CD4-positive, CD25-positive, alpha-beta regulatory T cell (primary cell): ENCODE results near the gene KMT5C. TPM values are rescaled to one million over a fixed set of nuclear protein-coding genes. Genes with fewer than 3 reads are reported as not detected.

Source experiments
- polyA plus RNA-seq, 4 donors: library from polyadenylated mRNA; unstranded; fragments of 300-500 nt; fragmentation: Illumina TruSeq; gene quantifications; one replicate each; pipeline ENCODE4 v1.2.3, GENCODE V29; 2021
- total RNA-seq: library from RNA; stranded (reverse); gene quantifications from one replicate; pipeline ENCODE4 v1.2.3, GENCODE V29; 2022

Gene KMT5C
- total and polyA plus RNA-seq, 5 donors from 2014 or later: 0.98 to 69.6 (median 1.2) TPM

Other genes starting within 250 kb of the KMT5C start
- gene PPP1R12C, start 222.2 kb upstream of the KMT5C start, total RNA-seq: 191 TPM
- gene PPP1R12C, start 222.2 kb upstream of the KMT5C start, polyA plus RNA-seq: 1 to 10 TPM; 2.2 to 5.9 (median 3.8) TPM
- gene TNNT1, start 190.7 kb upstream of the KMT5C start, total RNA-seq: not detected
- not detected for gene TNNT1, start 190.7 kb upstream of the KMT5C start, polyA plus RNA-seq
- not detected for gene TNNI3, start 182.1 kb upstream of the KMT5C start, total RNA-seq
- gene TNNI3, start 182.1 kb upstream of the KMT5C start, polyA plus RNA-seq: not detected
- gene DNAAF3, start 173.3 kb upstream of the KMT5C start, total RNA-seq: not detected
- not detected for gene DNAAF3, start 173.3 kb upstream of the KMT5C start, polyA plus RNA-seq
- 1.9 TPM for gene SYT5, start 159.6 kb upstream of the KMT5C start, total RNA-seq
- under 1 TPM in 1 of 4 donors, not detected in 3; 0.06 TPM for gene SYT5, start 159.6 kb upstream of the KMT5C start, polyA plus RNA-seq
- not detected for gene PTPRH, start 130.4 kb upstream of the KMT5C start, total RNA-seq
- not detected for gene PTPRH, start 130.4 kb upstream of the KMT5C start, polyA plus RNA-seq
- 13.3 TPM for gene TMEM86B, start 111.1 kb upstream of the KMT5C start, total RNA-seq
- gene TMEM86B, start 111.1 kb upstream of the KMT5C start, polyA plus RNA-seq: under 1 TPM in 3 of 4 donors, not detected in 1; 0.25 to 0.83 (median 0.49) TPM
- 168 TPM for gene PPP6R1, start 80.9 kb upstream of the KMT5C start, total RNA-seq
- 10 to 100 TPM; 38.9 to 58.2 (median 44.0) TPM for gene PPP6R1, start 80.9 kb upstream of the KMT5C start, polyA plus RNA-seq
- gene HSPBP1, start 59.8 kb upstream of the KMT5C start, total RNA-seq: 15.8 TPM
- 10 to 100 TPM; 30.2 to 37.2 (median 35.1) TPM for gene HSPBP1, start 59.8 kb upstream of the KMT5C start, polyA plus RNA-seq
- gene BRSK1, start 55.9 kb upstream of the KMT5C start, total RNA-seq: 1.5 TPM
- gene BRSK1, start 55.9 kb upstream of the KMT5C start, polyA plus RNA-seq: not detected
- 2.1 TPM for gene TMEM150B, start 14.5 kb upstream of the KMT5C start, total RNA-seq
- gene TMEM150B, start 14.5 kb upstream of the KMT5C start, polyA plus RNA-seq: not detected
- gene COX6B2, start 14.8 kb downstream of the KMT5C start, total RNA-seq: 0.57 TPM
- not detected for gene COX6B2, start 14.8 kb downstream of the KMT5C start, polyA plus RNA-seq
- gene GARIN5B, start 23.4 kb downstream of the KMT5C start, total RNA-seq: not detected
- not detected for gene GARIN5B, start 23.4 kb downstream of the KMT5C start, polyA plus RNA-seq
- not detected for gene IL11, start 30.6 kb downstream of the KMT5C start, total RNA-seq
- not detected for gene IL11, start 30.6 kb downstream of the KMT5C start, polyA plus RNA-seq
- not detected for gene TMEM190, start 37.0 kb downstream of the KMT5C start, total RNA-seq
- not detected for gene TMEM190, start 37.0 kb downstream of the KMT5C start, polyA plus RNA-seq
- 15.9 TPM for gene TMEM238, start 44.4 kb downstream of the KMT5C start, total RNA-seq
- gene TMEM238, start 44.4 kb downstream of the KMT5C start, polyA plus RNA-seq: 1 to 10 TPM in 2 of 4 donors, under 1 TPM in 2; 0.42 to 1.3 (median 0.79) TPM
- 2,934 TPM for gene RPL28, start 46.1 kb downstream of the KMT5C start, total RNA-seq
- gene RPL28, start 46.1 kb downstream of the KMT5C start, polyA plus RNA-seq: 100 to 1,000 TPM; 527 to 727 (median 674) TPM
- 92.9 TPM for gene UBE2S, start 67.9 kb downstream of the KMT5C start, total RNA-seq
- 10 to 100 TPM; 24.9 to 38.8 (median 33.2) TPM for gene UBE2S, start 67.9 kb downstream of the KMT5C start, polyA plus RNA-seq
- not detected for gene SHISA7, start 103.4 kb downstream of the KMT5C start, total RNA-seq
- gene SHISA7, start 103.4 kb downstream of the KMT5C start, polyA plus RNA-seq: not detected
- gene ISOC2, start 121.8 kb downstream of the KMT5C start, total RNA-seq: 6.3 TPM
- gene ISOC2, start 121.8 kb downstream of the KMT5C start, polyA plus RNA-seq: 10 to 100 TPM; 24.7 to 34.1 (median 28.1) TPM
- not detected for gene C19orf85, start 124.9 kb downstream of the KMT5C start, total RNA-seq
- gene C19orf85, start 124.9 kb downstream of the KMT5C start, polyA plus RNA-seq: not detected
- 23.9 TPM for gene ZNF628, start 136.7 kb downstream of the KMT5C start, total RNA-seq
- gene ZNF628, start 136.7 kb downstream of the KMT5C start, polyA plus RNA-seq: under 1 TPM; 0.05 to 0.22 (median 0.09) TPM
- 9.2 TPM for gene NAT14, start 145.3 kb downstream of the KMT5C start, total RNA-seq
- 1 to 10 TPM; 3.3 to 5.1 (median 4.1) TPM for gene NAT14, start 145.3 kb downstream of the KMT5C start, polyA plus RNA-seq
- 0.27 TPM for gene SSC5D, start 148.6 kb downstream of the KMT5C start, total RNA-seq
- gene SSC5D, start 148.6 kb downstream of the KMT5C start, polyA plus RNA-seq: not detected
- gene SBK2, start 197.3 kb downstream of the KMT5C start, total RNA-seq: not detected
- gene SBK2, start 197.3 kb downstream of the KMT5C start, polyA plus RNA-seq: not detected
- gene SBK3, start 205.7 kb downstream of the KMT5C start, total RNA-seq: not detected
- gene SBK3, start 205.7 kb downstream of the KMT5C start, polyA plus RNA-seq: not detected
- 4.2 TPM for gene ZNF579, start 241.0 kb downstream of the KMT5C start, total RNA-seq
- gene ZNF579, start 241.0 kb downstream of the KMT5C start, polyA plus RNA-seq: under 1 TPM in 3 of 4 donors, not detected in 1; 0.13 to 0.24 (median 0.14) TPM